OCI-LY7 (cell line): ENCODE measurements around the gene GRID1.

Experiments
- CTCF ChIP-seq: fragments of 200-600 bp; sonication (generic); conservative IDR thresholded peaks from 2 replicates; pipeline ENCODE4 v1.5.1; 2014; ENCODE audit warnings: mild to moderate bottlenecking, antibody characterized with exemption, low read length, moderate library complexity, mixed read lengths
- EZH2phosphoT487 ChIP-seq: fragments of 200-600 bp; sonication (generic); IDR thresholded peaks from 2 replicates; pipeline ENCODE4 v1.6.1; 2018; ENCODE audit warnings: low read depth, borderline replicate concordance, mild to moderate bottlenecking, mixed run types, antibody characterized with exemption, low read length, moderate library complexity, mixed read lengths

DNA sequence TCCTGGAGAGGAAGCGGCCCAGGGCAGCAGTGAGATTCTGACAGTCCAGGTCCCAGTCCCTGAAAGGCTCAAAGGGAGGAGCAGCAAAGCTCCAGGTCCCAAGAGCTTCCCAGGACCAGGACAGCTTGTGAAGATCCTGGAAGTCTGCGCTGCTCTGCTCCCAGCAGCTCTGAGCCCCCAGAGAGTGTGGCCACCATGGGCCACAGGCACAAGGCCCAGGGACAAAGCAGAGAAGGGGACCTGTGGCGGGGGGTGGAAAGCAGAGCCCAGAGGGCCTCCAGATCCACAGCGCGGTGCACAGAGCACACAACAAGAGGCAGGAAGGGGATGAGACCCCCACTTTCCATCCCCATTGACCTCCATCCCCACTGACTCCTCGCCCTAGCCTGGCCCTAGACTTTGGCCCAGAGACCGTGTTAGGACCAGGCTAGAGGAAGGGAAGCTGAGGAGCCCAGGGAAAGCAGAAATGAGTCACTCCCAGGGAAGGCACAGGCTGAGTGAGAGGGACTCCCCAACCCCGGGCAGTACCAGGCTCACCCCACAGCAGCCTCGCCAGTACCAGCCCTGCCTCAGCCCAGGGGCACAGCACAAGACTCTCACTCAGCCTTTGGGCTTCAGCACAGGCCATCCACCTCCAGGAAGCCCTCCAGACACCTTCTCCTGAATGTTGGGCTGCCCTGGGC lies 75.5 kb downstream of the GRID1 start:
- TF ChIP-seq CTCF (no peak), EZH2phosphoT487 (no peak)
